Measurements from ENCODE around the gene BBOX1.

Gene BBOX1

DNA sequence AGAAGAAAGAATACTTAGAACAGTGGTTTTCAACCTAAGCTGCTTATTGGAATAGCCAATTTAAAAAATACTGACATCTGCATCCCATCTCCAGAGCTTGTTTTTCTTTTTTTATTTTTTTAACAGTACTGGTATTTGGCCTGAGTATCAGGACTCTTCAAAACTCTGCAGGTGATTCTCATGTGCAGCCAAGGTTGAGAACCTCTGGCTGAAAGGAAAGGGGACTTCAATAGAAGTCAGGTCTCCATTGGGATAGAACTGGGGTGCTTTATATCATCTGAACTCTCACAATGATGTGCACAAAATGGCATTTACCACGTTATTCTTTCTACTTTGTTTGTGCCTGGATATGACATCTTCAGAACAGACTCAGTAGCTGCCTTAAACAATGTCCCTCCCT is 55.3 kb downstream of the BBOX1 start:
- TF ChIP-seq TEAD4 (IDR thresholded peaks at IDR 0.05) (no peak), FOXM1 (IDR thresholded peaks at IDR 0.05; ENCODE audit: borderline replicate concordance, low read depth) (no peak), EP300 (IDR thresholded peaks at IDR 0.05; ENCODE audit: borderline replicate concordance) (no peak), CREB1 (IDR thresholded peaks at IDR 0.05; ENCODE audit: low read depth) (no peak), NFIC (IDR thresholded peaks at IDR 0.05) (no peak)
- TF ChIP-seq, protein P1, sequence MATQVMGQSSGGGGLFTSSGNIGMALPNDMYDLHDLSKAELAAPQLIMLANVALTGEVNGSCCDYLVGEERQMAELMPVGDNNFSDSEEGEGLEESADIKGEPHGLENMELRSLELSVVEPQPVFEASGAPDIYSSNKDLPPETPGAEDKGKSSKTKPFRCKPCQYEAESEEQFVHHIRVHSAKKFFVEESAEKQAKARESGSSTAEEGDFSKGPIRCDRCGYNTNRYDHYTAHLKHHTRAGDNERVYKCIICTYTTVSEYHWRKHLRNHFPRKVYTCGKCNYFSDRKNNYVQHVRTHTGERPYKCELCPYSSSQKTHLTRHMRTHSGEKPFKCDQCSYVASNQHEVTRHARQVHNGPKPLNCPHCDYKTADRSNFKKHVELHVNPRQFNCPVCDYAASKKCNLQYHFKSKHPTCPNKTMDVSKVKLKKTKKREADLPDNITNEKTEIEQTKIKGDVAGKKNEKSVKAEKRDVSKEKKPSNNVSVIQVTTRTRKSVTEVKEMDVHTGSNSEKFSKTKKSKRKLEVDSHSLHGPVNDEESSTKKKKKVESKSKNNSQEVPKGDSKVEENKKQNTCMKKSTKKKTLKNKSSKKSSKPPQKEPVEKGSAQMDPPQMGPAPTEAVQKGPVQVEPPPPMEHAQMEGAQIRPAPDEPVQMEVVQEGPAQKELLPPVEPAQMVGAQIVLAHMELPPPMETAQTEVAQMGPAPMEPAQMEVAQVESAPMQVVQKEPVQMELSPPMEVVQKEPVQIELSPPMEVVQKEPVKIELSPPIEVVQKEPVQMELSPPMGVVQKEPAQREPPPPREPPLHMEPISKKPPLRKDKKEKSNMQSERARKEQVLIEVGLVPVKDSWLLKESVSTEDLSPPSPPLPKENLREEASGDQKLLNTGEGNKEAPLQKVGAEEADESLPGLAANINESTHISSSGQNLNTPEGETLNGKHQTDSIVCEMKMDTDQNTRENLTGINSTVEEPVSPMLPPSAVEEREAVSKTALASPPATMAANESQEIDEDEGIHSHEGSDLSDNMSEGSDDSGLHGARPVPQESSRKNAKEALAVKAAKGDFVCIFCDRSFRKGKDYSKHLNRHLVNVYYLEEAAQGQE (IDR thresholded peaks at IDR 0.05; ENCODE audit: low read depth) = no peak

DNA sequence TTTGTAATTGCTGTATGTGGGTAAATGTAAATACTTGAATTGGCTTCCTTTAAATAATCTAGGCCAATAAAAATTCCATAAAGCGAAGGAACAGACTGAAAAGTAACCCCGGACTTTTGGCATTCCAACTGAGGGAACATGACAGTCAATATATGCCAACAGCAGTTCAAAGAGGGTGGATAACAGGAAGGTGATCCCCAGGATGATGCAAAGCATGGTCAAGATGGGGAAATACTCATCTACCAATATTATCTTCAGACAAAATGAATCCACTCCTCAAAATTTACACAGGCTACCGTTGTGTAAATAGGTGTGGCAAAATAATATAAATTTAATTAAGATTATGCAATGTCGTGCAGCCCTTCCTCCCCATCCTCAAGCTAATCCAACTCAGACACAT is 56.9 kb downstream of the BBOX1 start:
- TF ChIP-seq NFIC (IDR thresholded peaks at IDR 0.05) (no peak), EP300 (IDR thresholded peaks at IDR 0.05; ENCODE audit: borderline replicate concordance) (no peak), CEBPB (IDR thresholded peaks at IDR 0.05) (no peak), RAD21 (IDR thresholded peaks at IDR 0.05; ENCODE audit: low read depth) (no peak), TCF12 (IDR thresholded peaks at IDR 0.05; ENCODE audit: low read depth) (no peak), TAF1 (IDR thresholded peaks at IDR 0.05; ENCODE audit: low read depth) (no peak)
- TF ChIP-seq, protein P2, sequence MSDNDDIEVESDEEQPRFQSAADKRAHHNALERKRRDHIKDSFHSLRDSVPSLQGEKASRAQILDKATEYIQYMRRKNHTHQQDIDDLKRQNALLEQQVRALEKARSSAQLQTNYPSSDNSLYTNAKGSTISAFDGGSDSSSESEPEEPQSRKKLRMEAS (IDR thresholded peaks at IDR 0.05) = no peak
- TF ChIP-seq, protein P3, sequence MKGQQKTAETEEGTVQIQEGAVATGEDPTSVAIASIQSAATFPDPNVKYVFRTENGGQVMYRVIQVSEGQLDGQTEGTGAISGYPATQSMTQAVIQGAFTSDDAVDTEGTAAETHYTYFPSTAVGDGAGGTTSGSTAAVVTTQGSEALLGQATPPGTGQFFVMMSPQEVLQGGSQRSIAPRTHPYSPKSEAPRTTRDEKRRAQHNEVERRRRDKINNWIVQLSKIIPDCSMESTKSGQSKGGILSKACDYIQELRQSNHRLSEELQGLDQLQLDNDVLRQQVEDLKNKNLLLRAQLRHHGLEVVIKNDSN (IDR thresholded peaks at IDR 0.05) = no peak
- TF ChIP-seq, protein P1 (IDR thresholded peaks at IDR 0.05; ENCODE audit: low read depth) = no peak

DNA sequence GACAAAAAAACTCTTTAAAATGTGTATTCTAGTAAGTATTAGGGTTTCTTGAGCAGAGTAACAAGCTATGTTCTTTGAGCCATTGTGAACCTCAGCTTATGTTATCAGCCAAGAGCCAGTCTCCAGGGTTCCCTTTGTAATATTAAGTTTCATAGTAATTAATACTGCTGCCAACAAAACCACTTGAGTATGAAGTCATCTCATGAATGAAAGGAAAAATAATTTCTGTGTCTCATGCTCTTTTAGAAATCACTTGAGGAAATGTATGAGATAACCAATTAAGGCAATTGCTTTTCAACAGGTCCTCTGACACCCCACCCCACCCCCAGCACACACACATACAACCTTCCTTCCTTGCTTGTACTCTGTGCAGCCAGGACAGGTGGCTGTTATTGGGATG is 59.9 kb downstream of the BBOX1 start:
- TF ChIP-seq NFIC (IDR thresholded peaks at IDR 0.05) = peak; percentile 94
- no peak for TF ChIP-seq EGR1 (IDR thresholded peaks at IDR 0.05)
- TF ChIP-seq, protein P2 (IDR thresholded peaks at IDR 0.05) = peak; percentile 40; the same call in 1 of the 2 replicates
- no peak for TF ChIP-seq ZBTB7A (IDR thresholded peaks at IDR 0.05; ENCODE audit: low read depth)
- peak; percentile 61 for TF ChIP-seq TEAD4 (IDR thresholded peaks at IDR 0.05)
- peak; percentile 72; the same call in 1 of the 2 replicates for TF ChIP-seq TCF12 (IDR thresholded peaks at IDR 0.05; ENCODE audit: low read depth)
- peak; percentile 79 for TF ChIP-seq EP300 (IDR thresholded peaks at IDR 0.05; ENCODE audit: borderline replicate concordance)
- peak; percentile 64; the same call in 1 of the 2 replicates for TF ChIP-seq FOXM1 (IDR thresholded peaks at IDR 0.05; ENCODE audit: borderline replicate concordance, low read depth)
- TF ChIP-seq, protein P3 (IDR thresholded peaks at IDR 0.05) = no peak
- TF ChIP-seq CEBPB (IDR thresholded peaks at IDR 0.05) = peak; percentile 54; the same call in 1 of the 2 replicates
- TF ChIP-seq RAD21 (IDR thresholded peaks at IDR 0.05; ENCODE audit: low read depth) = 0 out of 2 replicates have a peak, but pooled peaks have one; percentile 2

DNA sequence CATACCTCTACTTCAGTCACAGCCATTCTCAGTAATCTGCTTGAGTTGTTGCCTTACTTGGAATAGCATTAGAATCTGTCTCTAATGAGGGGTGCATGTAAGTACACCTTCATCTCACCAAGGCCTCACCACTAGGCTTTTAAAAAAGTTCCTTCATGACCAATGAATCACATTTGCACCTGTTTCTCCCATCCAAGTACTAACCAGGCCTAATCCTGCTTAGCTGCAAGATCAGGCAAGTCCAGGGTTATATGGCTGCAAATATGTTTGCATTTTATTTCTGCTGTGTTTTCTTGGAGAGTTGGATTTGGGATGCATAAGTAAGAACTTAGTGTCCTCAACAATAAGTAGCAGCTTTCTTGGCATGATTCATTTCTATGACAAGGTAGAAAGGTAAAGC is 66.9 kb downstream of the BBOX1 start:
- TF ChIP-seq EGR1 (IDR thresholded peaks at IDR 0.05) (no peak), TEAD4 (IDR thresholded peaks at IDR 0.05) (no peak), TCF12 (IDR thresholded peaks at IDR 0.05; ENCODE audit: low read depth) (no peak), TAF1 (IDR thresholded peaks at IDR 0.05; ENCODE audit: low read depth) (no peak)
- TF ChIP-seq, protein P3 (IDR thresholded peaks at IDR 0.05) = no peak
- TF ChIP-seq, protein P2 (IDR thresholded peaks at IDR 0.05) = no peak

DNA sequence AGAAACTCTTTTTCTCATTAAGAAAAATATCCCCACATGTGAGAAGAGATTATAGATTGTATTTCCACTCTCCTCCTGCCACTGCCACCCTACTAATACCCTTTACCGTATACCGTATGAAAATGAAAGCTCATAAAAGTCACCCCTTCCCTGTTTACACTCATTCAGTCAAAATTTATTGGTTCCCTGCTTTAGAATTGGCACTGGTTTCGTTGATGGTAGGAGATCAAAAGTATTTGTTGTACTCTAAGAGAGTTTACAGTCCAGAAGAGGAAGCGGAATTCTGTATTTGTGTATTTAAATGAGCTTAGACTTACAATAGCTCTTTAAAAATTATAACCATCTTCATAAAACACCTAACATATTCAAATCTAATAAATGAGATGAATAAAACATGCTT is 68.2 kb downstream of the BBOX1 start:
- TF ChIP-seq EGR1 (IDR thresholded peaks at IDR 0.05) (no peak), TEAD4 (IDR thresholded peaks at IDR 0.05) (no peak), TAF1 (IDR thresholded peaks at IDR 0.05; ENCODE audit: low read depth) (no peak), FOXM1 (IDR thresholded peaks at IDR 0.05; ENCODE audit: borderline replicate concordance, low read depth) (no peak), ZBTB7A (IDR thresholded peaks at IDR 0.05; ENCODE audit: low read depth) (no peak), YY1 (IDR thresholded peaks at IDR 0.05; ENCODE audit: low read depth) (no peak), CEBPB (IDR thresholded peaks at IDR 0.05) (no peak), EP300 (IDR thresholded peaks at IDR 0.05; ENCODE audit: borderline replicate concordance) (no peak), NFIC (IDR thresholded peaks at IDR 0.05) (no peak)
- TF ChIP-seq, protein P1 (IDR thresholded peaks at IDR 0.05; ENCODE audit: low read depth) = no peak
- TF ChIP-seq, protein P3 (IDR thresholded peaks at IDR 0.05) = no peak
- TF ChIP-seq, protein P2 (IDR thresholded peaks at IDR 0.05) = no peak

Measured in Ishikawa (cell line).